ENCODE measurements around the gene ERC2.
A peak's percentile ranks its signal among the peaks of the same experiment; 100 is the strongest.

The ERC2 gene

DNA sequence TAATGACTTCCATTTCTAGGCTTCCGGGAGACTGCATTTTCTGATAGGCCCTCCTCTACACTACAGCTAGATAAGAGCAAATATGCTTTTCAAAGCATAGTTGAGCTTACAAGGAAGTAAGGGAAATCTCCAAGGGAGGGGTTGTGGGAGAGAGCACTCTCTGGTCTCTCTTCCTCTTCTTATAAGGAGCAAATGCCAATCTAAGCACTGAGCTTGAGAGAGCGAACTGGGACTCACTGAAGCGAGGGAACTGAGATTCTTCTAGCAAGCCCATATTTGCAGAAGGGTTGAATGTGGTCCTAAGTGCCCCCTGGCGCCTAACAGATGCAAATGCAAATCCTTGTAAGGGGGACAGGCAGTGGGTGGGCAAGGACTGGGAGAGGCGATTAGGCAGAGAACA is 164.8 kb downstream of the ERC2 start:
- DNase-seq (ENCODE audit: low read depth): peak; percentile 44
- H3K4me3 ChIP-seq (ENCODE audit: control insufficient read depth, low read depth, low read length): no peak overlapping the region
- TF ChIP-seq, protein P1, sequence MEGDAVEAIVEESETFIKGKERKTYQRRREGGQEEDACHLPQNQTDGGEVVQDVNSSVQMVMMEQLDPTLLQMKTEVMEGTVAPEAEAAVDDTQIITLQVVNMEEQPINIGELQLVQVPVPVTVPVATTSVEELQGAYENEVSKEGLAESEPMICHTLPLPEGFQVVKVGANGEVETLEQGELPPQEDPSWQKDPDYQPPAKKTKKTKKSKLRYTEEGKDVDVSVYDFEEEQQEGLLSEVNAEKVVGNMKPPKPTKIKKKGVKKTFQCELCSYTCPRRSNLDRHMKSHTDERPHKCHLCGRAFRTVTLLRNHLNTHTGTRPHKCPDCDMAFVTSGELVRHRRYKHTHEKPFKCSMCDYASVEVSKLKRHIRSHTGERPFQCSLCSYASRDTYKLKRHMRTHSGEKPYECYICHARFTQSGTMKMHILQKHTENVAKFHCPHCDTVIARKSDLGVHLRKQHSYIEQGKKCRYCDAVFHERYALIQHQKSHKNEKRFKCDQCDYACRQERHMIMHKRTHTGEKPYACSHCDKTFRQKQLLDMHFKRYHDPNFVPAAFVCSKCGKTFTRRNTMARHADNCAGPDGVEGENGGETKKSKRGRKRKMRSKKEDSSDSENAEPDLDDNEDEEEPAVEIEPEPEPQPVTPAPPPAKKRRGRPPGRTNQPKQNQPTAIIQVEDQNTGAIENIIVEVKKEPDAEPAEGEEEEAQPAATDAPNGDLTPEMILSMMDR (conservative IDR thresholded peaks at IDR 0.05; ENCODE audit: control insufficient read depth, insufficient read depth, low read depth, low read length): peak; percentile 55

DNA sequence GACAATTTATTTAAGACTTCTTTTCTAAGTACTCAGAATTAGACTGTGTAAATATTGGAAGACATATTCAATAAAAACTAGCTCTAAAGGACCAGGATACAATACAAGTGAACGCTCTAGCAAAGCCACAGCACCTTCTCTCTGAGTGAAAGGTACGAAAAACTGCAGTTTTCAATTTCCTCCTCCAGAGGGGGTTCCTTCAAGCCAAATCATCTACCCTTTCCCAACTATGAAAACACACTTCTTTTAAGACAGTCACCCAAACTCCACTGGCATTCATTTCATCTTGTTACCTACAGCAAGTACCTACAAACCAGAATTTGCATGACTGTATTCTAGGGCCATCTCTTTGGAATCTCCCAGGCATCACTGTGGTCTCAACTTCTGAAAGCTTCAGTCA is 165.8 kb downstream of the ERC2 start:
- DNase-seq (ENCODE audit: low read depth): no peak
- TF ChIP-seq, protein P1 (conservative IDR thresholded peaks at IDR 0.05; ENCODE audit: control insufficient read depth, insufficient read depth, low read depth, low read length): peak; percentile 27
- no peak overlapping the region for H3K4me3 ChIP-seq (ENCODE audit: control insufficient read depth, low read depth, low read length)

DNA sequence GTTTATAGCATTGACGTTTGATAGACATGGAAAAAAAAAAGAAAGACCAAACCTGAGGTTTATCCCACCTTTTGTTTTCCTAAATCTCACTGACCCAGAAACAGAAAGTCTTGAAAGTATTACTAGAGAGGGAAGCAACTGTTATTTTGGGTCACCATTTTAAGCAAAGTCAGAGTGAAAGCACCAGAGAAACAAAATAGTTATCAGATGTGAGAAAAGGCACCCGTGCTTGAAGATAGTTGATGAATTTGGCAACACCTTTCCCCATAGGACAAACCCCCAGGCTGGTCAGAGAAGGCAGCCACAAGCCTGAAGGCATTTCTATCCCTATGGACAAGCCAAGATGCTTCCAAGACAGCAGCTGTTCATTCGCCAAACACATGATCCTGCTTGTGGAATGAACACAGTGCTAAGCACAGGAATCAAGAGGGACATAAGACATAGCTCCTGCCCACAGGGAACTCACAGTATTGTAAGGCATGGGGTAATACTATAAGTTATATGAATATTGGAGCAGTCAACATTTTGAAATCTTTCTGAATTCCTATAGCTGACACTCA is 170.9 kb downstream of the ERC2 start:
- no peak for DNase-seq (ENCODE audit: low read depth)
- TF ChIP-seq, protein P1 (conservative IDR thresholded peaks at IDR 0.05; ENCODE audit: control insufficient read depth, insufficient read depth, low read depth, low read length): no peak
- no peak overlapping the region for H3K4me3 ChIP-seq (ENCODE audit: control insufficient read depth, low read depth, low read length)

DNA sequence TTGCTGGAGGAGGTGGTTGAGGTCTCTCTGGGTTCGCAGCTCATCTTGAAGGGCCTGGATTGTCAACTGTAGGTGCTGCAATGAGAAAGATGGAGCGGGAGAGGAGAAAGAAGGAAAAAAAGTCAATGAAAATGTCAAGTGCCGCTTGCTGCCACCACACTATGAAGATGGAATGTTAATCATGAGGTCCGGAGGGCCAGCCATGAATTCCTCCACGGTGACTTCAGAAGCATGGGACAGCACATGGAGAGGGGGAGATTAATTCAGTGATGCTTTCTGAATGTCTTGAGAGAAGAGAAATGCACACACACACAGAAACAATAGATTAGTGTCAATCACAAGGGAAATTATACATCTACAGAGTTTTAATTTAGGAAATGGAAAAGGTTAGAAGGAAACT is 171.9 kb downstream of the ERC2 start:
- no peak for DNase-seq (ENCODE audit: low read depth)
- H3K4me3 ChIP-seq (ENCODE audit: control insufficient read depth, low read depth, low read length): no peak overlapping the region
- TF ChIP-seq, protein P1 (conservative IDR thresholded peaks at IDR 0.05; ENCODE audit: control insufficient read depth, insufficient read depth, low read depth, low read length): no peak

DNA sequence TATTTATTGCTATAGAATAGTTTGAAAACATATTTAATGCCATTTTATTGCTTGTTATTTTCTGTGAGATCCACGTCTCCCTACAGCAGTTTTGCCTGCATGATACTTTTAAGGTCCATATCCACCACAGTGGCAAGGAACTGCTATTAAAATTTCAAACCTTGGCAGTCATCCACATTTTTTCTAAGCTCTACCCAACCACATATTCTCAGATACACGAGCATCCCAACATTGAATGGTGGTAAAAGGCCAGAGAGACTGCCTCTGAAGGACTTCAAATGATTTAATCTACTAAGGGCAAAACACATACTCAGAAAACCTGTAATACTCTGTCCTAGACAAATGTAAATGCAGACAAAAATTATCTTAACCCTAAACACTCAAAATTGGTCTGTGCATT is 173.1 kb downstream of the ERC2 start:
- no peak for DNase-seq (ENCODE audit: low read depth)
- TF ChIP-seq, protein P1 (conservative IDR thresholded peaks at IDR 0.05; ENCODE audit: control insufficient read depth, insufficient read depth, low read depth, low read length): no peak
- no peak overlapping the region for H3K4me3 ChIP-seq (ENCODE audit: control insufficient read depth, low read depth, low read length)

DNA sequence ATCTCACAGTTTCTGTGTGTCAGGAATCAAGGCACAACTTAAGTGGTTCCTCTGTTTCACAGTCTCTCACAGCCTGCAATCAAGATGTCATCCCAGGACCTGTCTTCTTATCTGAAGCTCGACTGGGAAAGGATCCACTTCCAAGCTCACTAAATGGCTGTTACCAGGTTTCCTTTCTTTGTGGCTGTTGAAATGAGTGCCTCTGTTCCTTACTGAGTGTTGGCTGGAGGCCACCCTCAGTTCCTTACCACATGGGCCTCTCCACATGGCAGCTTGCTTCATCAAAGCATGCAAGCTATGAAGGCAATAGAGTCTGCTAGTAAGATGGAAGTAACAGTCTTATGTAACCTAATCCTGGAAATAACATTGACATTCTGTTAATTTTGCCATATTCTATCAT is 174.0 kb downstream of the ERC2 start:
- no peak for DNase-seq (ENCODE audit: low read depth)
- H3K4me3 ChIP-seq (ENCODE audit: control insufficient read depth, low read depth, low read length): no peak overlapping the region
- TF ChIP-seq, protein P1 (conservative IDR thresholded peaks at IDR 0.05; ENCODE audit: control insufficient read depth, insufficient read depth, low read depth, low read length): no peak

DNA sequence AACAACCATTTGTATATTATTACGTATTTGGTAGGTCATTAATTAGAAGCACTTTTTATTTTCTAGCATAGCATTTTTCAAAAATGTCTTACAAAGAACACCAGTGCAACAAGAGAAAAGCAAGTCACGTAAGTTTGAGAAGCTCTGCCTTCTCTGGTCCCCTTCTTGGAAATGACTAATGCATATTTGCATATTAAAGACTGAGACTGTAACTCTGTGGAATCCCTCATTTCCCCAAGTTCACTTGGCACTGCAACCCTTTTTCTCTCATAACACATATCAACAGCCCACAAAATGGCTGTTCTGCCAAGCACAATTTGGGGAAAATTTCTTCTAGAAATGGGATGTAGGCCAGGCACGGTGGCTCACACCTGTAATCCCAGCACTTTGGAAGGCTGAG is 176.3 kb downstream of the ERC2 start:
- DNase-seq (ENCODE audit: low read depth): no peak
- H3K4me3 ChIP-seq (ENCODE audit: control insufficient read depth, low read depth, low read length): no peak overlapping the region
- TF ChIP-seq, protein P1 (conservative IDR thresholded peaks at IDR 0.05; ENCODE audit: control insufficient read depth, insufficient read depth, low read depth, low read length): no peak

Measured in fibroblast of mammary gland (primary cell).